ENCODE results near the gene H6PD.

H6PD gene

DNA sequence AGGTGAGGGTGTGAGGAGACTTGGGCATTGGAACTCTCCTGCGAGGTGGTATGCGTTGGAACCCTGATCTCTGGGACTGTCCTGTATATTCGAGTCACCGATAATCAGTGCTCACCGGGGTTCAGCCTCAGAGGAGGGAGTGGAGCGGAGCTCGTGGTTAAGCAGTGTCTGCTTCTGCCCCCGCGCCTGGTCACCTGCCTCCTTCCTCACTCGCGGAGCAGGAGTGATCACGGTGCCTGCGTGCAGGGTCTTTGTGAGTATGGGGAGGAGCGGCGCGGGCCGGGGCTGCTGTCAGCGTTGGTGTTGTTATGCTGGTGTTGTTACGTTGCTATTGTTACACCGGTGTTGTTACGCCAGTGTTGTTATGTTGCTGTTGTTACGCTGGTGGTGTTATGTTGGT, 23.3 kb downstream of the H6PD start:
- DNase-seq (ENCODE audit: low spot score), result no peak

DNA sequence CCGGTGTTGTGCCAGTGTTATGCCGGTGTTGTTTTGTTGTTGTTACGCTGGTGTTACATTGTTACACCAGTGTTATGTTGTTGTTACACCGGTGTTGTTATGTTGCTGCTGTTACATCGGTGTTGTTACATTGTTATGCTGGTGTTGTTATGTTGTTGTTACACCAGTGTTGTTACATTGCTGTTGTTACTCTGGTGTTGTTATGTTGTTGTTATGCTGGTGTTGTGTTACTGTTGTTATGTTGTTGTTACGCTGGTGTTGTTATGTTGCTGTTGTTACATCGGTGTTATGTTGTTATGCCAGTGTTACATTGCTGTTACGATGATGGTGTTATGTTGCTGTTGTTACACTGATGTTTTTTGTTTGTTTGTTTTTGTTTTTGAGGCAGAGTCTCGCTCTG, 24.1 kb downstream of the H6PD start:
- DNase-seq (ENCODE audit: low spot score), result no peak

DNA sequence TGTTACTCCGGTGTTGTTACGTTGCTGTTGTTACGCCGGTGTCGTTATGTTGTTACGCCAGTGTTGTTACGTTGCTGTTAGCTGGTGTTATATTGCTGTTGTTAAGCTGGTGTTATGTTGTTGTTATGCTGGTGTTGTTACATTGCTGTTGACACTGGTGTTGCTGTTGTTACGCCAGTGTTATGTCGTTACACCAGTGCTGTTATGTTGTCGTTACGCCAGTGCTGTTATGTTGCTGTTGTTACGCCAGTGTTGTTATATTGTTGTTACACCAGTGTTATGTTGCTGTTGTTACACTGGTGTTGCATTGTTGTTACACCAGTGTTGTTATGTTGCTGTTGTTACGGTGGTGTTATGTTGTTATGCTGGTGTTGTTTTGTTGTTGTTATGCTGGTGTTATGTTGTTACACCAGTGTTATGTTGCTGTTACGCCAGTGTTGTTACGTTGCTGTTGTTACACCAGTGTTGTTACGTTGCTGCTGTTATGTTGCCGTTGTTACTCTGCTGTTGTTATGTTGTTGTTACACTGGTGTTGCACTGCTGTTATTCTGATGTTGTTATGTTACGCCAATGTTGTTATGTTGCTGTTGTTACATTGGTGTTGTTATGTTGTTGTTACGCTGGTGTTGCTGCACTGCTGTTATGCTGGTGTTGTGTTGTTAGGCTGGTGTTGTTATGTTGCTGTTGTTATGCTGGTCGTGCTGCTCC, 25.6 kb downstream of the H6PD start:
- no peak for DNase-seq (ENCODE audit: low spot score)

DNA sequence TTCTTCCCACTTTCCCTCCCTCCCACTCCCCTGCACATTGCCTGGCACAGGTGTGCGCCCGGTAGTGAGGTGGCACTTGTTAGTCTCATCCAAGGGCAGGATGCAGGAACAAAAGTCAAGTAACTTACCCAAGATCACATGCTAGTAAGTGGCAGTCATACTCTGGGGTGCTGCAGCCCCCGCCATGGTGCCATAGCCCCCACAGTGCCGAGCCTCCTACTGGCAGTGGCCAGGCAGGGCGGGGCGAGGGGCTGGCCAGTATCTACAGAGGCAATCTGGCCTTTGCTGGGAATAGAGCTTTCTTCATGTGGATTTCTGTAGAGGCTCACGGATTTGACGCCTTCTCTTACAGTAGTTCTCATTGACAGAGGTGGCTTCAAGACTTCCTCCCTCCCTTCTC, 26.9 kb downstream of the H6PD start:
- no peak for DNase-seq (ENCODE audit: low spot score)

DNA sequence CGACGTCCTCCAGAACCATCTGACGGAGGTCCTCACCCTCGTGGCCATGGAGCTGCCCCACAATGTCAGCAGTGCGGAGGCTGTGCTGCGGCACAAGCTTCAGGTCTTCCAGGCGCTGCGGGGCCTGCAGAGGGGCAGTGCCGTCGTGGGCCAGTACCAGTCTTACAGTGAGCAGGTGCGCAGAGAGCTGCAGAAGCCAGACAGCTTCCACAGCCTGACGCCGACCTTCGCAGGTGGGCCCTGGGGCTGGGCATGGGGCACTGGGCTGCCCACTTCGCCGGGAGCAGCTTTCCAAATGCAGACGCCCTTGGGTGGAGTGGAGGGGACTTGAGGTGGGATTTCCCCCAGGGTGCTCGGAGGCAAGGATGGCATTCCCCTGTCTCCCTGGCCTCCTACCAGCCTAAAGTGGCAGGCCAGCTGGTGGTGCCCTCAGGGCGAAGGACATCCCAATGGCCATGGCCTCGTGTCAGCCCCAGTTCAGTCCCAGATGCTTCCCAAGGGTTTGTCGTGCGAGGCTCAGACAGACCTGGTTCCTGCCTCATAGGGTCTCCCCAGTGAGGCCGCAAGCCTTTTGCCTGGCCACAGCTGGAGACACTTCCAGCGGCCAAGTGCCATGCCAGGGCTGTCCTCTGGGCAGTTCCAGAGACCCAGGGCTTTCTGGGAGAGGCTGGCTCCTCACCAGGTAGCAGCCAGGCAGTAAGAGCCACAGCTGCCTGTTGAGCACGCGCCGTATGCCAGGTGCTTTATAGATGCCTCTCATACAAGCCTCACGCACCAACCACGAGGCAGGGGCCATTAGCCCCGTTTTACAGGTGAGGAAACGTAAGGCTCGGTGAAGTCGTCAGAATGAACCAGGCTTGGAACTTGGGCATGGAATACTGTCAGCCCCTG, 27.8 kb downstream of the H6PD start:
- DNase-seq (ENCODE audit: low spot score), result no peak

DNA sequence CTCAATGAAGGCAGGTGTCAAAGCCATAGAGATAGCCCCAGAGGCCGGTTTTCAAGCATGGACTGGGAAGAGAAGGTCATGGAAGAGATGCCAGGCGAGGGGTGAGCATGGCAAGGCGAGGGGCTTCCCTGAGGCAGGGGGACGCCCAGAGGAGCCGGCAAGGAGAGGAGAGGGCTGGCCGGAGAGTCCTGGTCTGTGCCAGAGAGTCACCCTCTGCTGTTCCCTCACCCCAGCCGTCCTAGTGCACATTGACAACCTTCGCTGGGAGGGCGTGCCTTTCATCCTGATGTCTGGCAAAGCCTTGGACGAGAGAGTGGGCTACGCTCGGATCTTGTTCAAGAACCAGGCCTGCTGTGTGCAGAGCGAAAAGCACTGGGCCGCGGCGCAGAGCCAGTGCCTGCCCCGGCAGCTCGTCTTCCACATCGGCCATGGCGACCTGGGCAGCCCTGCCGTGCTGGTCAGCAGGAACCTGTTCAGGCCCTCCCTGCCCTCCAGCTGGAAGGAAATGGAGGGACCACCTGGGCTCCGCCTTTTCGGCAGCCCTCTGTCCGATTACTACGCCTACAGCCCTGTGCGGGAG, 28.8 kb downstream of the H6PD start:
- no peak for DNase-seq (ENCODE audit: low spot score)

DNA sequence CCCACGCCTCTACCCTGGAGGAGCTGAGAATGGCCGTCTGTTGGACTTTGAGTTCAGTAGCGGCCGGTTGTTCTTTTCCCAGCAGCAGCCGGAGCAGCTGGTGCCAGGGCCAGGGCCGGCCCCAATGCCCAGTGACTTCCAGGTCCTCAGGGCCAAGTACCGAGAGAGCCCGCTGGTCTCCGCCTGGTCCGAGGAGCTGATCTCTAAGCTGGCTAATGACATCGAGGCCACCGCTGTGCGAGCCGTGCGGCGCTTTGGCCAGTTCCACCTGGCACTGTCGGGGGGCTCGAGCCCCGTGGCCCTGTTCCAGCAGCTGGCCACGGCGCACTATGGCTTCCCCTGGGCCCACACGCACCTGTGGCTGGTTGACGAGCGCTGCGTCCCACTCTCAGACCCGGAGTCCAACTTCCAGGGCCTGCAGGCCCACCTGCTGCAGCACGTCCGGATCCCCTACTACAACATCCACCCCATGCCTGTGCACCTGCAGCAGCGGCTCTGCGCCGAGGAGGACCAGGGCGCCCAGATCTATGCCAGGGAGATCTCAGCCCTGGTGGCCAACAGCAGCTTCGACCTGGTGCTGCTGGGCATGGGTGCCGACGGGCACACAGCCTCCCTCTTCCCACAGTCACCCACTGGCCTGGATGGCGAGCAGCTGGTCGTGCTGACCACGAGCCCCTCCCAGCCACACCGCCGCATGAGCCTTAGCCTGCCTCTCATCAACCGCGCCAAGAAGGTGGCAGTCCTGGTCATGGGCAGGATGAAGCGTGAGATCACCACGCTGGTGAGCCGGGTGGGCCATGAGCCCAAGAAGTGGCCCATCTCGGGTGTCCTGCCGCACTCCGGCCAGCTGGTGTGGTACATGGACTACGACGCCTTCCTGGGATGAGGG, 29.7 kb downstream of the H6PD start:
- no peak for DNase-seq (ENCODE audit: low spot score)

DNA sequence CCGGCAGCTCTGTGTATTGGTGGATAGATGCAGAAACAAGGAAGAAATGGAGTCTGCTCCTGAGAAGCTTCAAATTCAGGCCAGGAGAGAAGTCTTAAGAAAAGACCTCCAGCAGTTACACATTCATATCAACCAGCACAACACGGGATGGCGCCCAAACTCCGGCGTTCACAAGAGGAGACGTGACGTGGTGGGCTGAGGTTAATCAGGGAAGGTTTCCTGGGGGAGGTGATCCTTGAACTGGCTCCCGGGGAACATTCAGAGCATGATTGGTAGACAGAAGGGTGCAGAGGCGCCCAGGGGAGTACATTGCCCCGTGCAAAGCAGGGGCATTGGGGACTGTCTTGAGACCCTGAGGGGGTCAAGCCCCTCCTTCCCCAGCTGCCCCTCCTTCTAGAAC, 30.5 kb downstream of the H6PD start:
- DNase-seq (ENCODE audit: low spot score), result no peak

DNA sequence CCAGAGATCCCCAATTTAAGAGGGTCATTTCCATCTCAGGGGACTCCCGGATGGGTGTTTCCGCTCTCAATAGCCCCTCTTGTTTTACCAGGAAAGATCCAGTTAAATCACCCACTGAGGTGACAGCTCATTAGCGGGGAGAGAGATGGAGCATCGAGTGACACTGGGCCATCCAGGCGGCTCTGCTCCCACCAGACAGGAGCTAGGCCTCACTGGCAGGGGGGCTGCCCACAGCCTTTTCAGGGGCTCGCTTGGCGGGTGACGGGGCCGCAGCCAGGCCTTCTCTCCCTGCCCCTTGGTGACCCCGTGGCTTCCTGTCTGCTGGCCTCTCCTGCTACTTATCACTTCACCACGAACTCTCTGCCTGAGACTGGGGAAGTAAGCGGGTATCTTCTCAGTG, 31.4 kb downstream of the H6PD start:
- no peak for DNase-seq (ENCODE audit: low spot score)

DNA sequence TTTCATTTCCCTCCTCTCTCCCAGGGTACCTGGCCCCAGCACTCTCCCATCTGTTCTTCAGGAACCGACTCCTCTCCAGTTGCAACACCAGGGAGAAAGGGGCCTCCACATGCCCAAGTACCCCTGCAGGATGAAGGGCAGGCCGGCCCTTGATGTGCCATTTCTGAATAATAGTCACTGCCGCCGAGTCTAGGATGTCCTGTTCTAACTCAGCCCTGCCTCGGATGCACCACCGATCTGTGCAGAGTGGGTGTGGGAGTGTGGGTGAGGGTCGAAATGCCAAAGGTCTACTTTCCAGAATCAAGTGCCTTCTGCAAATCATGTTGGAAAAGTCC, 32.7 kb downstream of the H6PD start:
- no peak for DNase-seq (ENCODE audit: low spot score)

DNA sequence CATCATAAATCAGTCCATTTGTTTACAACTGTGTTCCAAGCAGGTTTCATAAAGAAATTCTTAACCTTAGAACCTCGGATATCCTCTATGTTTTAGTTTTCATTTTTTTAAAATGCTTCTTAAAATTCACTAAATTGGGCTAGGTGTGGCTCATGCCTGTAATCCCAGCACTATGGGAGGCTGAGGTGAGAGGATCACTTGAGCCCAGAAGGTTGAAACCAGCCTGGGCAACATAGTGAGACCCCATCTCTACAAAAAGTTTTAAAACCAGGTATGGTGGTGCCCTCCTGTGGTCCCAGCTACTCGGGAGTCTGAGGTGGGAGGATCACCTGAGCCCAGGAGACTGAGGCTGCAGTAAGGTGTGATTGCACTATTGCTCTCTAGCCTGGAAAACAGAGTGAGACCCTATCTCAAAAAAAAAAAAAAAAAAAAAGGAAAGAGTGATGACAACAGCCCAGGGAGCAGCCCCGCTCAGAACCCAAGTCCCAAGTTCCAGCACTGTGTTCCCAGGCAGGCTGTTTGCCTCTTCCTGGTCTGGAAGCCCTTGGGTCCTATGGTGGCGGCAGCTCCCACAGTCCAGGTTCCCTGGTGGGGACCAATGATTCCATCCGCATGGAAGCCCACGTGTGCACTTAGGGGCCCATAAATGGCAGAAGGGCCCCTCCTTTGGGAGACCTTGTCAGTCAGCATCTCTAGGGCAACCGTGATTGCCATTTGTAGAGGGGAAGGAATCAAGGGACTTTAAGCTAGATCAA, 33.4 kb downstream of the H6PD start:
- no peak for DNase-seq (ENCODE audit: low spot score)

DNA sequence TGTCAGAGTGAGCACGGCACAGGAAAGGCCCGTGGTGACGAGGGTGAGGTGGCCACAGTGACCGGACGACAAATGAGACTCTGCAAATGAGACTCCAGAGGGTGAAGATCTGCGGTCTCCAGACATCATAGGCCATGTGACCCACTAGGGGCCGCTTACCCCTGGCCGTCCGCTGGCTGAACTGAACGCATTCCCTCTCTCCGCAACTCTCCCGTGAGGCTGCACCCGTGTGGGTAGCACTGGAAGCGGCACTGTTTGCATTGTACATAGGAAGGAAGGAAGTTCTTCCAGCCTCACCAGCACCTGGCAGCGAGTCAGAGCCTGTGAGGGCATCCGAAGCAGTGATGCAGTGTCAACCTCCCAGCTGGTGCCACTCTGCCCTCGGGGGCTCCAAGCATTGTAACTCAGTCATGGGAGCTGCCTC, 34.5 kb downstream of the H6PD start:
- no peak for DNase-seq (ENCODE audit: low spot score)

DNA sequence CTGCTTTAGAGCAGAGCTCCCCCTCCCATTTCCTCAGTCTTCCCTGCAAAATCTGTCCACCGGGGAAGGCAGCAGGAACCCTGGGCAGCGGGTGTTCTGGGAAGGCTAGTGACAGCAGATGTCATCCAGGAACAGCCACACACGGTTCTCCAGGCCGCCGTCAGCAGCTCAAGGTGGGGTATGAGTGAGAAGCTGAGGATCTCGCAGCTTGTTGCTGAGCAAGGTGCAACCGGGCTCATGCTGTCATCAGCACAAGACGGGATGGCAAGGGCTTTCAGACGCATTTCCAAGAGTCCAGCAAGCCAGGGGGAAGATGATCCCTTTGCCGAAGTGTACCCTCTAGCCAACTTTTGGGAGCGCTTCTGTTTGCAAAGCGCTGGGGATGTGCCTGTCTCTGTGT, 35.1 kb downstream of the H6PD start:
- DNase-seq (ENCODE audit: low spot score), result no peak

DNA sequence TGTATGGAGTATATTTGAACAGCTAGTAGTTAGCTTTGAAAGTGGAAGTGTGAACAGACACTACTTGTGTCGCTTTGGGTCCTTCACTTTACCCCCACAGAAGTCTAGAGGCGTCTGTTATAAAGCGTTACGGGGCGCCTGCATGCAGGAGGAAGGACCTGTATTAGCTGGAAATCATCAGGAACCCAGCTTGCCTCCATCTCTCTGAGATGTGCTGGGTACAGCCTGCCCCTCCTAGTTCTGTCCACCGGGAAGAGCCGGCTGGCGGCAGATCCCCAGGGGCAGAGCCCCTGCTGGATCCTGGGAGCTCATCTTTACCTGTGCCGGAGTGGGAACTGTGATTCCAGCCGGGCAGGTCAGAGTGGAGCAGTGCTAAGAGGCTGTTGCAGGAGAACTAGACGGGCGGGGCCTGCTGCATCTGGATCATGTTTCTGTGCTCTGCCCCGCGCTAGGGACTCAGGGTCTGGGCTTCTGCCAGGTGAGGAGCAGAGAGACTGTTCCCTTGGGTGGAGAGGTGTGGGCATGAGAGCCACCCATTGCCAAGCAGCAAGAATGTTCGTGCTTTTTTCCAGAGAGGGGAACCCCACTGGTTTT, 35.8 kb downstream of the H6PD start:
- no peak for DNase-seq (ENCODE audit: low spot score)

DNA sequence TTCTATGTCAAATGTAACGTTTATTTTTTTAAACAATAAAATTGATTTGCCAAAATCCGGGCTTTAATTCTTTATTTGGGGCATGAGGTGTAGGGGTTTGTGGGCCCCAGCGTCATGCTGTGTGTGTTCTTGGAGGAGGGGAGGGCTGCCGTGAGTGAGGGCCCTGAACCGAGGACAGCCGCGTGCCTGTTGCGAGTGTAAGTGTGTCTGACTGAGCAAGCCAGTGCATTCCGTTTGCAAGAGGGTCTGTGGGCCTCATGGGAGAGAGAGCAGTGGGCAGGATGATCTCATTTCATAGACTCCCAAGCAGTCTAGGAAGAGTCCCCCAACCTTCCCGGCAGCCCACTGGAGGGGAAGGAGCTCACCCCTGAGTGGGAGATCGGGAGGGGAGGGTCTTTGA, 36.7 kb downstream of the H6PD start:
- no peak for DNase-seq (ENCODE audit: low spot score)

DNA sequence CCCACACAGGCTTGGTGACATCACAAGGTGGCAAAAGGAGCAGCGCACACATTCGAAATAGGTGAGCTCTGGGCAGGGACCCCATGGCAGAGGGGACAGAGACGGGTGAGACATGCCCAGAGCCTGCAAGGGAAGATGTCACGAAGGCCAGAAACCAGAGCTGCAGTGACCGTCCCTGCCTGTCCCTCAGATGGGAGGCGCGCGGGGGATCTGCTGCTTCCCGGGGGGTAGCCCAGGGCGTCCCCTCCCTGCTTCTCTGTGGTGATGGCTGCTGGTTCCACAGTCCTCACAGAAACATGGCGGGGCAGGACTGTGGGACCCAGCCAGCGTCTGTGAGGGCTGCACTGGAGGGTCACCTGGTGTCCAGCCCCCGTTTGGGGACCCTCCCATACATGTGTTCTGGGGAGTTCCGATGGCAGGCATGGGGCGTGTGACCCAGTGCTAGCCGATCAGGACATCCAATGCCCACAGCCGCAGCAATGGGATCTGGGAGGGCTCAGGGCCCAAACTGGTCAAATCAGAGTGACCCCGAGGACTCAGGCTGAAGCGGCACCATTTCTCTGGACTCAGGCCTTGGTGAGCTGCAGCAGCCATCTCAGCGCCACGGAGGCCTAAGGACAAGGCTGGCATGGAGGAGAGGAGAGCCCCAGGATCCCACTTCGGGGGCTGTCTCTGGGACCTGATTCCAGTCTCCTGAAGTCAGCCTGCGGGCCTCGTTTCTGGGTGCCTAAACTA, 37.5 kb downstream of the H6PD start:
- DNase-seq (ENCODE audit: low spot score), result no peak

DNA sequence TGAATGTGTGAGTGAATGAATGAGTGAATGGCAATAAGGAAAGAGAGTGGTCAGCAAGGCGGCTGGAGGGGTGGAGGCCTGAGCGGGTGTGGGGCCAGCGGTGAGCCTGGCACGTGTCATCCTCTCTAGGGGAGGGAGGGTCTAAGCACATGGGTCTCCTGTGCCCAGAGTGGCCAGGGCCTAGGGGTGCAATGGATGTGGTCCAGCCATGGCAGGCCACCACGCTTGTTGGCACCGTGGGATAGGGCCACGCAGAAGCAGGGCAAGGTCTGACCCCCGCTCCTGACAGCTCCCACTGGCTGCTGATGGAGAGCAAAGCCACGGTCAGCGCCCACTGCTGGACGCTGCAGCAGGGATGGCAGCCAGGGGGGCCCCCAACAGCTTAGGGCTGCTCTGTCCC, 38.6 kb downstream of the H6PD start:
- no peak for DNase-seq (ENCODE audit: low spot score)

DNA sequence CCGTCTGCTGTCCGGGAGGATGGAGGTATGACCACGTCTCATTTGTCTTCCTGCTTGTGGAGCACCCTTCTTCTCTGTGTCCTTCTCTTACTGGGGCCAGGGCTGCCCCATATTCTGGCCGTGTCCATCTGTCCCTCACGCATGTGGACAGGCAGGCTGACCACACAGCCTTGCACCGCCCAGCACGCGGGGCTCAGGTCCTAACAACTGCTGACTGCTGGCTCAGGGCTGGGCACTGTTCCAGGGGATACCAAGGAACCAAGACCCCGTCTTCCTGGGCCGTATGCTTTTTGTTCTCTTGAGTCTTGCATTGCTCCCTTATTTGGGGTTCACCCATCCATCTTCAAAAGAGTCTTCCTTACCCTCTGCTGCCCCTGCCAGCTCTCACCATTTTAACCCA, 40.6 kb downstream of the H6PD start:
- no peak for DNase-seq (ENCODE audit: low spot score)

DNA sequence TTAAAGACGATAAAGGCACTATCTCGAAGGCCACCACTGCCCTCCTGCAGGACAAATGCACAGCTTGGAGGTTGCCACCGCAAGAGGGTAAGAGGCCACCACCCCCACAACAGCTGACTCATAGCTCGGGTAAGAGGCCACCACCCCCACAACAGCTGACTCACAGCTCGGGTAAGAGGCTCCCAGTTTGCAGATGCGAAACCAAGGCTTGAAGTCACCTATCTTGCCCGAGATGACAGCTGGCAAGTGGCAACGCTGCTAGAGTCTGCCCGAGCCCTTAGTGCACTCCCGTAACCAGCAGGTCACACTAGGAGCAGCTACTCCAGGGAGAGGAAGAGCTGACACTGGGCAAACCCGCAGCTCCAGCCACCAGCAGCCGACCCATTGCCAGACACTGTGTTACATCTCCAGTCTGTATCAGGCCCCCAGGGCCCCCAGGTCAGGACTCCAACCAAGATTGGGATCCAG, 41.0 kb downstream of the H6PD start:
- peak; percentile 47 for DNase-seq (ENCODE audit: low spot score)

DNA sequence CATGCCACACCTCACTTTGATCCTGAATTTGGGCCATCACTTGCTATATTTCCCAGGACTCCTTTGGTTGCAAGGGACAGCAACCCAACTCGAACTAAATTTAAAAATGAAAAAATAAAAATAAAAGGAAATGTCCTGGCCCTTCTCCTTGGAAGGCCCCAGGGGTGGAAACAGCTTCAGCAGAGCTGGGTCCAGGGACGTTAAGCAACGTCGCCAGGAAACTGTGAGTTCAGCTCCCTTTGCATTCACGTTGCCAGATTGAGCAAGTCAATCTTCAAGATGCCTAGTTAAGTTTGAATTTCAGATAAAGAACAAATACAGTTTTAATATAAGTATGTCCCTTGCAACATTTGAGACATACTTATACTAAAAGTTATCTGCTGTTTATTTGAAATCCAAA, 43.5 kb downstream of the H6PD start:
- no peak for DNase-seq (ENCODE audit: low spot score)
